CD4-positive, alpha-beta T cell treated with Interleukin-15 for 1 hour (primary cell): Measurements from ENCODE around the gene EFCAB5.
"Not testable (repeated sequence)": the region's sequence is repeated elsewhere in the genome, so short reads cannot be mapped to it uniquely, and the experiment has no call there.

Experiments used
- DNase-seq: peaks from one replicate; pipeline ENCODE4 v3.0.0-alpha.2; 2020

EFCAB5 gene

DNA sequence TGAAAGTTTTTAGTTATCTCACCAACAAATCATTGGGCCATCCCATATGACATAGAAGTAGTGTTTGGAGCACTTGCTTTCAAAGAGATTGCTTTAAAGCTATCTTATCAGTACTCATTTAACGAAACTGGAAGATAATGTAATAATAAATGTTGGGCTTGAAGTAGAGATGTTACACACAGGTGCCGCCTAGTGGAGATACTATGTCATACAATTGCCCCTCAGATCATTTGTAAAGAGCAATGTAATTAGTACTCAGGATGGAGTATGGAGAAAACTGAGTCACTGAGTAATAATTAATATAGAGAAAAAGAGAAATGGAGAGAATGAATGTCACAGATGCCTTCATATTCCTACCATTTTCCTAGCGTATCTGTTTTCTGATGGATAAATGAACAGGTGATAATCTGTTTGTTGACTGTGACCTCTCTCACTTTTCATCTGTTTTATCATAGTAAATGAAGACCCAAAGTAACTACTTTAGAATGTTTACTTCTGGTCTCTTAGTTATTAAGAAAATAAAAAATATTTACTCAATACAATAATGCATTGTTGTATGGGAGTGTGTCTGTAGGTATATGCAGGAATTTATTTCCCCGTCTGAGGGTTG is 80.4 kb downstream of the EFCAB5 start:
- DNase-seq, result no peak

DNA sequence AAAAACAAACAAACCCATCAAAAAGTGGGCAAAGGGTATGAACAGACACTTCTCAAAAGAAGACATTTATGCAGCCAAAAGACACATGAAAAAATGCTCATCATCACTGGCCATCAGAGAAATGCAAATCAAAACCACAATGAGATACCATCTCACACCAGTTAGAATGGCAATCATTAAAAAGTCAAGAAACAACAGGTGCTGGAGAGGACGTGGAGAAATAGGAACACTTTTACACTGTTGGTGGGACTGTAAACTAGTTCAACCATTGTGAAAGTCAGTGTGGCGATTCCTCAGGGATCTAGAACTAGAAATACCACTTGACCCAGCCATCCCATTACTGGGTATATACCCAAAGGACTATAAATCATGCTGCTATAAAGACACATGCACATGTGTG is 83.9 kb downstream of the EFCAB5 start:
- DNase-seq, result not testable (repeated sequence)

DNA sequence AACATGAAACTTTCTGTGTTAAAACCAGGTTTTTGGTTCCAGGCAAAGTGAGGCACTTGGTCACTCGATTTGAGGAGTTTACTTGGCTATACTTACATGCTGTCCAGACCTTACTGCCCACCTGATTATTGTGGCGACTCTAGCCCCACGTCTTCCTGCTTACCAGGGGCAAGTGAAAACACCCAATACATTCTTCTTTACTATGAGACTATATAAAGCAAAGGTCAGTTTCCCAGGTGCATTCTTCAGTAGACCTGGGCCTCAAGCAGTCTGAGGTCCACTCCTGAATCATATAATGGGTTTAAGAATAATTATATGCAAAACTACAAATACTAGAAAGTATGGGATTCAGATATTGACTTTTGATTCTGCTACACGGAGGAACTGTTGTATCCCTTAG is 86.2 kb downstream of the EFCAB5 start:
- DNase-seq, result no peak

DNA sequence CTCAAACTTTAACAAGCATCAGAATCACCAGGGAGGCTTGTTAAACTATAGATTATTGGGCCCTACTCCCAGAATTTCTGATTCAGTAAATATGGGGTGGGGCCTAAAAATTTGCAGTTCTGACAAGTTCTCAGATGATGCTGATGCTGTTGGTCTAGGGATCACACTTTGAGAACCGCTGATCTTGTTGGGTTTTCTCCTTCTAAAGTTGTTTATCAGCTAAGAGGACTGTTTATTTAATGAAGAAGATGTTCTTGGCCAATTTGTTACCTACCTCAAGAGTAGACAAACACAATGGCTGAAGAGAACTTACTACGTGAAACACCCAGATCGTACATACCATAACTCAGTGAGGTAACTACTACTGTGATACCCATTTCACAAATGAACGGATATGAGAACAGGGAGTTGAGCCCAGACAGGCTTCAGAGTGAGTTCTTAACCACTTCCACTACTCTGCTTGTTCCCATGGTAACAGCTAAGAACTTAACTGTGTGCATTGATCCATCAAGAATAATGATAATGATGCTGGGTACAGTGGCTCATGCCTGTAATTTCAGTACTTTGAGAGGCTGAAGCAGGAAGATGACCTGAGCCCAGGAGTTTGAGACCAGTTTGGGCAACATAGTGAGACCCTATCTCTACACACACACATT is 89.9 kb downstream of the EFCAB5 start:
- DNase-seq, result no peak

DNA sequence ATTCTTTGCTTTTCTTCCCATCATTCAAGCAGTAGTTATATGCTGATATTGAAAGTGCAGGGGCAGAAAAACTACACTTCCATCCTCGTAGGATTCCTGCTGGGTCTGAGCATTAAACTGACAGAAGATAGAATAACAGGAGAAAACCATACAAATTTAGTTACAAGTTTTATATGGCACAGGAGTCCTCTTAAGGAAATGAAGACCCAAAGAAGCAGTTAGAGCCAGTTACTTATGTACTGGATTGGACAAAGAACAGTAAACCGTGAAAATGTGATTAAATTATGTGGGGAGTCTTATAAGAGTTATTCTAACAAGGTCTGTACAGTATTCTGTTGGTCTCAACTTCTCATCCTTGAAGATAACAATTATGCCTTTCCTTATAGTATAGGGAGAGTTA is 93.9 kb downstream of the EFCAB5 start:
- no peak for DNase-seq

- not testable (repeated sequence) for DNase-seq
Observed at GRCh38 chr17:30040719-30041518, 99.5 kb downstream of the EFCAB5 start.

GRCh38 chr17:30041551-30041950 is 100.1 kb downstream of the EFCAB5 start:
- no peak for DNase-seq

DNA sequence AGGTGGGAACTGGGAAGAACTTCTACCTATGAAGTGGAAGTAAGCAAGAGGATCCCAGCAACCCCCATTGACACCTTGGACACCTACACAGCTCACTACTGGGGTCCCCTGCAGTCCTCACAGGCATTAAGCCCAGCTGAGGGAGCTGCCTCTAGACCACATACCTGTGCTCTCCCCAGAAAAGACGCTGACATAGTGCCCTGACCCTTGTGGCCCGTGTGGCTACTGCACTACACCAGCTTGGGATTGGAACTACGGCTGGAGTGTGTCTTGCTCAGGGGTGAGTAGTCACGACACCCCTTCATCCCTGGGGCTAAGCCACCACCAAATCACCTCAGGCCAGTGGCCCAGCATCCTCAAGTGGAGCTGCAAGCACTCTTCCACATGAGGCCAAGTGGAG is 120.9 kb downstream of the EFCAB5 start:
- DNase-seq, result no peak

DNA sequence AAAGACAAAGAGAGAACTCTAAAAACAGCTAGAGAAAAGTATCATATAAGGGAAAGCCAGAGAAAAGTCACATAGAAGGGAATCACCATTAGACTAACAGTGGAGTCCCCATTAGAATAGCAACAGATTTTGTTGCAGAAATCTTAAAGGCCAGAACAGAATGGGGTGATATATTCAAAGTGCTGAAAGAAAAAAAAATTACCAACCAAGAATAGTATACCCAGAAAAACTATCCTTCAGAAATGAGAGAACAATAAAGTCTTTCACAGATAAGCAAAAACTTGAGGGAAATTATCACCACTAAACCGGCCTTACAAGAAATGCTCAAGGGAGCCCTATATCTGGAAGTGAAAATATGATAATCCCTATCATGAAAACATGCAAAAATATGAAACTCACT is 123.3 kb downstream of the EFCAB5 start:
- no peak for DNase-seq

DNA sequence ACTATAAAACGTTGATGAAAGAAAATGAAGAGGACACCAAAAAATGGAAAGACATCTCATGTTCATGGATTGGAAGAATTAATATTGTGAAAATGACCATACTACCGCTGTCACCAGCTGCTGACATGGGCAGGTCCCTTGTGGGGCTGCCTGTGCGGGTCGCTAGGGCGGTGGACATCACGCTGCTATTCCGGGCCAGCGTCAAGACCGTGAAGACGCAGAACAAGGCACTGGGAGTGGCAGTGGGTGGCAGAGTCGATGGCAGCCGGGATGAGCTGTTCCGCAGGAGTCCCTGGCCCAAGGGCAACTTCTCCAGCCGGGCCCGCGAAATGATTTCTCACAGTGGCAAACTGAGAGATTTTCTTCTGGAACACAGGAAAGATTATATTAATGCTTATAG is 127.0 kb downstream of the EFCAB5 start:
- DNase-seq, result no peak

DNA sequence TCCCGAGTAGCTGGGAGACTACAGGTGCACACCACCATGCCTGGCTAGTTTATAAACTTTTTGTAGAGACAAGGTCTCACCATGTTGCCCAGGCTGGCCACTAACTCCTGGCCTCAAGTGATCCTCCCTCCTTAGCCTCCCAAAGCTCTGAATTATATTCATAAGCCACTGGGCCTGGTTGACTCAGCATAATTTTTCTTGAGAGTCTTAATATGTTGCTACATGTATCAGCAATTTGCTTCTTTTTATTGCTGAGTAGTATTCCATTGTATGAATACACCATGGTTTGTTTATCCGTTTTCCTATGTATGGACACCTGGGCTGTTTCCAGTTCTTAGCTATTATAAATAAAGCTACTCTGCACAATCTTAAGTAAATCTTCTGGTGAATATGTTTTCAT is 132.8 kb downstream of the EFCAB5 start:
- DNase-seq, result no peak

GRCh38 chr17:30074730-30075129 is 133.3 kb downstream of the EFCAB5 start:
- no peak for DNase-seq

DNA sequence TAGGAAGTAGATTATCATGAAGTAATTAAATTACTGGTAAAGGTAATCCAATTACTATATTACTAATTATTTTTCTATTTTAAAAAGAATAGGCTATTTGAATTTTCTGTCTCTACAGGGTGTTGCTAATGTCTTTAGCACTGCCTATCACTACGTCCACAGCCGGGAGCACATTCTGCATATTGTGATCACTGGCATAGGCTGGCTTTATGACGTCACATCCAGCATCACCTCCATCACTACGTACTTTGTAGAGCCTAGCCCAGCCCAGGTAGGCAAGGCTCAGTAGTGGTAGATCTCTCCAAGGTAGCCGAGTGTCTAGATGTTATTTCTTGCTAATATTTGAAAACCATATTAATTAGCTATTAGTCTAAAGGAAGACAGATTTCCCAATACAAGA is 141.3 kb downstream of the EFCAB5 start:
- no peak for DNase-seq

DNA sequence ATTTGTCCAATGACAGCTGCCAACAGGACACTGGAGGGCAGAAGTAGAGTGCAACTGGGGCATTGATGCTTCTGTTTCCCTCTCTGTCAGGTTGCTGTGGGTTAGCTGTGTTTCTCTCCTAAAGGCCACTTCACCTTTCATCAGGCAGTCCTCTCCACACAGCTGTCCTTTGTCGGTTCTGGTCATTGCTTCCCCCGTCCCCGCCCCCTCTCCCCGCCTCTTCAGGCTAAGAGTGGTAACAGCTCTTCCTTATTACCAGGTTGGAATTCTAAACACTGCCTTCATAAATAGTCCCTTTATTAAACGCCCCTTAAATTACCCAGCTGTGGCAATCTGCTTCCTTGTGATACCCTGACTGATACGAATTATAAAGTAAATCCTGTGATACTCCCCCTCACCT is 143.4 kb downstream of the EFCAB5 start:
- DNase-seq, result no peak

- DNase-seq, result no peak
Observed at GRCh38 chr17:30086896-30087295, 145.5 kb downstream of the EFCAB5 start.

GRCh38 chr17:30087431-30087830 is 146.0 kb downstream of the EFCAB5 start:
- not testable (repeated sequence) for DNase-seq

DNA sequence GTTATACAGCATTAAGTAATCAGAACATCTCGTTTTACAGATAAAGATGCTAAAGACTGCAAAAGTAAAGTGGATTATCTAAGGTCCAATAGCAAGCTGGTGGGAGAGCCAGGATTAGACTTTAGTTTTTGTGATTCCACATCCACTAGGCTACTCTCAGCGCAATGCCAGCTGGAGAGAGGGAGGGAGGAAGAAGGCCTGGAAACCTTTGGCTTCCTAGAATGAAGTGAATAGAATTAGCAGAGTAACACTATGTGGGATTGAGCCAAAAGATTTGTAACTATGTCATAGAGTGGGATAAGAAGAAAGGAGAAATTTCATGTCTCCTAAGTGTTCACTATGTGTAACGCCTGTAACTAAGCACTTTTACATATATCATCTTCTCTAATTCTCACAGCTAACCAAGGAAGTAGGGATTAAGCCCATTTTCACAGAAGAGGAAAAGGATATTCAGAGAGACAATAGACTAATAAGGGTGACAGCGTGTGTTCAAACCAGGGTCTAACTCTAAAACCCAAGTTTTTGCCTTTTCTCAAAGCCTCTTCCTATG is 149.8 kb downstream of the EFCAB5 start:
- no peak for DNase-seq

DNA sequence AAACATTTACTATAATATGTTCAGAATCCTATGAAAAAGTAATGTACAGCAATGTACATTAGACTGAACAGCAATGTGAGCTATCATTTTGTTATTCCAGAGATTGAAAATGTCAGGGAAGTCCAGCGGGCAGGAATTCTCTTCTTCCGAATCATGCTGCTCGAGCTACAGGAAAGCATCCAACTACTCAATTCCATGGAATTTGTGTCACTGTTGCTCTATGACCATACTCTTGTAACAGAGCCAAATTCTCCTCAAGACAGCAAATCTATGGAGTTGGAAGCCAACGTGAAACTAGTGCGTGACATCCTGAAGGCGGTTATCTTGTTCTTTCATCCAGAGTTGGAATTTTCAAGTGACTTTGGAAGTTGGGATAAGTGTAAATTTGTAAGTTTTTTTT is 150.3 kb downstream of the EFCAB5 start:
- DNase-seq, result no peak

DNA sequence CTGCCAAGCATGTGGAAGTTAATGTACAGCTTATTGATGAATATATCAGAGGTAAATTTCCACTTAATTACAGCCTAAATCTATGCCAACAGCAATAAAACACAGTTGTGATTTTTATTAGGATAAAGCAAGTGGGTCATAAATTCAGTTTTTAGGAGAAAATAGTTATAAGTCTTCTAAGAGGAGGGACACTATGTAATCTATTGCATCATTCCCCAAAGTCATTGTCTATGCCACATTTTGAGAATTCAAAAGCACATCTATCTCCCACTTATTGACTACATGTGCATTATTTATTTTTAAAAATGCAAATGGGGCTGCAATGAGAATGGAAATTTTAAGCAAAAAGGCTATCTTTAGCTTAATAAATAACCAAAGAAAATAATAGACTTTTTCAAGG is 151.5 kb downstream of the EFCAB5 start:
- no peak for DNase-seq

DNA sequence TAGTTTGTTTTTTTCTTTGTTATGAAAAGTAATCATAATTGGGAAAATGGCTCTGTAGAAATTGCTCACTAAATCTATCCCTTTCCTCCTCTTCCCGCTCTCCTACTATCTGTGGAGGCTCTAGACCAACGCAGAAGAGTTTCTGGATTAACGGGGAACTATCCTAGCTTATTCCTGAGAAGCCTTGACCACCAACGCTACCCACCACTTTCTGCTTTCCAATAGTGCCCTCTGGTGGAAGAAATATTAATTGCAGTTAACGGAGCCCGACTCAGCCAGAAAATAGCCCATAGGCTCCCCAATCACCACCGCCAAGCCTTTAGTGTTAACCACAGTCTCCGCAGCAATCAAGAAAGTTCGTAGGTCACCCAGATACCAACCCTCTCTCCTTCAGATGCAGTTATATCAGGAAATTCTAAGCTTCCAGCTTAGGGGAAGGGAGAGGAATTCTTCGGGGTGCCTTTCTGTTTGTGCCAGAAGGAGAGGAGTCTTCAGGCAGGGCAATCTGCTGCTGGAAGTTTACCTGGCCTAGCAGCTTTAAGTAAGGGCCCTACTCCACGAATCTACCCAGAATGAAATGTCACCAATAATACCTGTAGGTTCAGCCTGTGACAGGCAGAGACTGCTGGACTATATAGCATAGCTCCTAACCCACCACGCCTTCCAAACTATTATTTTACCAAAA is 152.2 kb downstream of the EFCAB5 start:
- DNase-seq, result peak; percentile 28

DNA sequence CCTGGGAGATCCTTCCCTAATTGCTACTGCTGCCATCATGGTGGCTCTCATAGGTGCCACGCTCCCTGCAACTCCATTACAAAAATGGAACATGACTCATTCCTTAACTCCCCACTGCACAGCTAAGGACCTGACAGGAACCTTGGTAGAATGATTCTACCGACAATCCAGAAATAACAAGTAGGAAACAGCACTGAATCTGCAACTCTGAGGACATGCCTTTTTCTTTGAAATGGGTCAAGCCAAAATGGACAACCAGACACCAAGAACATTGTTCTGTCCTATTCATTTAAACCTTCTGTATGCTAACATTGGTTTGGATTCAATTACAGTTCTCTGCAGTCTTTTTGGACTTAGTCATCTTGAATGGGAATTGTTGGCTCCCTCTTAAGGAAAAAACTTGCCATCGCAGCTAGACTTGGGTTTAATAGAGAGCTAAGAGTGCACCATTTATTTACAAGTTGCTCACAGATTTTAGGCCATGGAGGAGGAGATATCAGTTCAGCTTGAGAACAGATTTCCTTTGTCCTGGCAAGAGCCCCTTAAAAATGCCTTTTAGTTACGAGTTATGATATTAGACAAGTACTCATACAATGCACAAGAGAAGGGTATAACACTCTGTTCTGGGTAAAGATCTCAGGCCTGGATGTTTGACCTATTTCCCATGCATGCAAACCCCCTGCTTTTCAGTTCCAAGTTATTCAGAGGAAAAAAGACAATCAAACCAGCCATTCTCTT is 154.2 kb downstream of the EFCAB5 start:
- DNase-seq, result no peak

DNA sequence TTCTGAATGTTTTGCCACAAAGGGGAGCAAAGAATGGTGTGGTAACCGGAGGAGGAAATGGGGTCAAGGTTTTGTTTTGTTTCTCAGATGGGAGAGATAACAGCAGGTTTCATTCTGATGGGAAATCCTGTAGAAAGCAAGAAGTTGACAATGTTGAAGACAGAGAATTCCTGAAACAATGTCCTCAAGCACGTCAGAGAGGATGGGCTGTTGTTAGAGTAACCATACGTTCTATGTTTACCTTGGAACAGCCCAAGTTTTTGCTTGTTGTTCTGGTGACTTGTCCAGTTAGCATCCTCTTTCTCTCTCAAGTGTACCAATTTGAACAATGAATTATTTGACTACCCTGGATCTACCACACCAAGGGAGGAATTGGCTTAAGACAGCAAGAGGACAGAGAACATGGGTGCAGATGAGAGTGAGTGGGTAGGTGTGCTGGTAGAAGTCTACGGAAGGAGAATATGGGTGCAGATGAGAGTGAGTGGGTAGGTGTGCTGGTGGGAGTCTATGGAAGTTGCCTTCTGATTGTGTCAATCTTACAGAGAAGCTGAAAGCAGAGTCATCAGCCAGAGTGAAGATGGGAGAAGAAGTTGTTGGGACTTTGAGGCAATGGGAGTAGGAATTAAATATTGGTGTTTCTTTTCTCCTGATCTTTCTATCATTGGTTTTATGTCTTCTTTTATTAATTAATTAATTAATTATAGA is 160.4 kb downstream of the EFCAB5 start:
- no peak for DNase-seq
